Tibial nerve (tissue), 4 donors: Measurements from ENCODE around the gene SMIM12. TPM values are rescaled to one million over a fixed set of nuclear protein-coding genes. Genes with fewer than 3 reads are reported as not detected.

ENCODE experiments used
- DNase-seq, 2 donors: peaks; one replicate each; pipeline ENCODE4 v3.0.0-alpha.2; 2019; ENCODE audit warnings: low spot score in 2 of 2
- H3K27ac ChIP-seq, 4 donors: fragments of 200-600 bp; sonication (generic) in 3 of 4; one replicate each; pipeline ENCODE4 v1.5.1; 2017 to 2019; ENCODE audit warnings: mild to moderate bottlenecking in 1 of 4
- H3K27me3 ChIP-seq, 2 donors: fragments of 200-600 bp; sonication (generic) in 1 of 2; one replicate each; pipeline versions ENCODE4 v1.5.1 to v1.6.0; 2017 to 2019
- H3K36me3 ChIP-seq, 3 donors: fragments of 200-600 bp; sonication (generic); one replicate each; pipeline ENCODE4 v1.5.1; 2018 to 2019
- H3K4me1 ChIP-seq, 4 donors: fragments of 200-600 bp; sonication (generic) in 3 of 4; one replicate each; pipeline ENCODE4 v1.5.1; 2017 to 2019
- H3K4me3 ChIP-seq, 4 donors: fragments of 200-600 bp; sonication (generic) in 3 of 4; one replicate each; pipeline ENCODE4 v1.5.1; 2017 to 2019; ENCODE audit warnings: mild to moderate bottlenecking in 1 of 4, moderate library complexity in 1 of 4
- H3K9me3 ChIP-seq, 4 donors: fragments of 200-600 bp; sonication (generic) in 3 of 4; one replicate each; pipeline ENCODE4 v1.5.1; 2017 to 2019
- CTCF ChIP-seq, 5 experiments: fragments of 200-600 bp in 3 of 5; fragments of 450-650 bp in 2 of 5; sonication (generic) in 3 of 5; IDR thresholded peaks; one replicate each; pipeline ENCODE4 v1.5.1; 2016 to 2019; ENCODE audit warnings: antibody characterized with exemption in 5 of 5, mild to moderate bottlenecking in 3 of 5, moderate library complexity in 2 of 5
- EP300 ChIP-seq, 2 donors: sonication (generic); formaldehyde crosslinking; IDR thresholded peaks; one replicate each; pipeline ENCODE4 v1.6.1; 2017; ENCODE audit warnings: antibody characterized with exemption in 2 of 2, mild to moderate bottlenecking in 1 of 2
- POLR2A ChIP-seq, 2 donors: fragments of 450-650 bp; IDR thresholded peaks; one replicate each; pipeline ENCODE4 v1.6.1; 2017; ENCODE audit warnings: antibody characterized with exemption in 2 of 2, mild to moderate bottlenecking in 2 of 2, moderate library complexity in 2 of 2
- WGBS, 2 donors: methylation state at CpG; one replicate each; pipeline ENCODE4 v1.1.5; 2018; 5-methylcytosine and 5-hydroxymethylcytosine counted together
- total RNA-seq, 4 donors: library from RNA; depleted of rRNA; stranded (reverse); fragments of >200 nt; gene quantifications; one replicate each; pipeline ENCODE4 v1.1.0, GENCODE V29; 2016

The SMIM12 gene
- total RNA-seq, 4 donors from 2014 or later, result 17.5 to 35.1 (median 22.0) TPM

DNA sequence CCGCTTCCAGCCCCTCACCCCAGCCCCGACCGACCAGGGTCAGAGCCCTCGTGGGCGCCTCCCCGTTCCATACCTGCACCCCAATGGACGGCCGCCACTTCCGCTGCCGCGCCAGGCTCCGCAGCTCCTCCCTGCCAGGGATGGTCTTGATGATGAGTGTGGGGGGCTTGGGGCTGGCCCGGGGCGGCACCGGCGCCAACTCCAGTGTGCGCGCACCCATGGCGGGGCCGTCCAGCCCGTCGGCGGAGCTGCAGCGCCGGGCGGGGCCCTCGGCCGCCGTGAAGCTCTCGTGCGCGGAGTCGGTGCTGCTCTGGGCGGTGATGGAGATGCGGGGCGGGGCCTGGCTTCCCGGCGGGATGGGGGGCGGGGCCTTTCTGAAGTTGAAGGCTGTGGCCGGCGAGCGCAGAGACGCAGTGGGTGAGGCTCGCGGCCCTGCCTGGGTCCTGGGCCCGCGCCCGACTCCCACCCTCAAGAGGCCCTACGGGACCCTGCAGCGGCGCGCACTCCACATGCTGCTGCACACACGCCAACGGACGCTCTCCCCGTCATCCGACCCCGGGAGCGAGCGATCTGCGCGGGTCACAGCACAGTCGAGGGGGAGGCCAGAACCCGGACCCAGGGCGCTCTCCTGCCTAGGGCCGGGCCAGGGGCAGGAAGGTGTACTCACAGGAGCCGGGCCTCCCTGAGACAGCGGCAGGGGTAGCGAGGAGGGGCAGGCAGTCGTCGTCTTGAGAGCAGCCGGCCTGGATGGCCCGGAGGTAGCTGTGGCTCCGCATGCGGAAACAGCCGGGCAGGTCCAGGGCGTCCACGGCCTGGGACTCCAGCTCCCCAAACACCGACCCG lies 26.1 kb upstream of the SMIM12 start:
- TF ChIP-seq POLR2A (IDR thresholded peaks at IDR 0.05) (no peak), CTCF (IDR thresholded peaks at IDR 0.05) (no peak), EP300 (IDR thresholded peaks at IDR 0.05) (no peak)
- peaks cover 0 to 8% (median 1%) of the 10 kb centered on the region in 4 donors for H3K9me3 ChIP-seq
- 1 to 9% methylated on average over 13 to 19 of the region's 80 CpGs for WGBS, 2 donors
- H3K27me3 ChIP-seq, result peaks cover 0 to 50% of the 10 kb centered on the region in 2 donors
- DNase-seq, result no peak
- no peaks in the 10 kb centered on the region for H3K36me3 ChIP-seq
- H3K4me3 ChIP-seq, result peak overlapping the region in 3 of 4 donors; percentile 22 to 43 (median 42)
- no peak overlapping the region for H3K27ac ChIP-seq
- H3K4me1 ChIP-seq, result peaks cover 0 to 15% (median 6%) of the 10 kb centered on the region in 4 donors

DNA sequence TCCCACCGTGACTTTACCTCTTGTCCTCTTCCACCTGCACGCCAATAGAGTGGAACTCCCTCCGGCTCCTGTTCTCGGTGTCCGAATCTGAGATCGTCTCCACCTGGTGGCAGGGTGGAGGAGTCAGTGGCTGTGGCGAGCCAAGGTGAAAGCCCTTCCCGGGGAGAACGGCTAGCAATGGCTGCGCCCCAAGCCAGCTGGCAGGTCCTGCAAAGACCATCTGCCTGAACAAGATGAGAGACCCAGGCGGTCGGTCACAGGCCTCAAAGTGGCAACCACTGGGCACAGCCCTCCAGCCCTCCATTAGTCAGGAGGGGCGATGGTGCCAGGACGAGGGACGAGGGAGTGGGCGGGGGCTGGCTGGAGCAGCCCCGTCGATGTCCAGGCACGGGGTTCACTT lies 25.4 kb upstream of the SMIM12 start:
- H3K9me3 ChIP-seq, result peaks cover 0 to 8% (median 1%) of the 10 kb centered on the region in 4 donors
- TF ChIP-seq CTCF (IDR thresholded peaks at IDR 0.05) (no peak), POLR2A (IDR thresholded peaks at IDR 0.05) (no peak), EP300 (IDR thresholded peaks at IDR 0.05) (no peak)
- H3K36me3 ChIP-seq, result no peaks in the 10 kb centered on the region
- peaks cover 0 to 15% (median 6%) of the 10 kb centered on the region in 4 donors for H3K4me1 ChIP-seq
- WGBS, 2 donors, result 20 to 25% methylated on average over 15 to 19 of the region's 19 CpGs
- H3K27ac ChIP-seq, result no peak overlapping the region
- H3K27me3 ChIP-seq, result peaks cover 0 to 56% of the 10 kb centered on the region in 2 donors
- no peak for DNase-seq
- H3K4me3 ChIP-seq, result no peak overlapping the region

GRCh38 chr1:34884536-34884935 lies 25.0 kb upstream of the SMIM12 start:
- TF ChIP-seq EP300 (IDR thresholded peaks at IDR 0.05) (no peak), POLR2A (IDR thresholded peaks at IDR 0.05) (no peak)
- Histone ChIP-seq H3K27me3 (peaks cover 0 to 58% of the 10 kb centered on the region in 2 donors), H3K36me3 (no peaks in the 10 kb centered on the region), H3K27ac (no peak overlapping the region), H3K9me3 (peaks cover 0 to 8% (median 1%) of the 10 kb centered on the region in 4 donors), H3K4me3 (no peak overlapping the region), H3K4me1 (peaks cover 0 to 15% (median 6%) of the 10 kb centered on the region in 4 donors)
- no peak for DNase-seq
- WGBS, 2 donors, result 57 to 64% methylated on average over 3 of the region's 3 CpGs

DNA sequence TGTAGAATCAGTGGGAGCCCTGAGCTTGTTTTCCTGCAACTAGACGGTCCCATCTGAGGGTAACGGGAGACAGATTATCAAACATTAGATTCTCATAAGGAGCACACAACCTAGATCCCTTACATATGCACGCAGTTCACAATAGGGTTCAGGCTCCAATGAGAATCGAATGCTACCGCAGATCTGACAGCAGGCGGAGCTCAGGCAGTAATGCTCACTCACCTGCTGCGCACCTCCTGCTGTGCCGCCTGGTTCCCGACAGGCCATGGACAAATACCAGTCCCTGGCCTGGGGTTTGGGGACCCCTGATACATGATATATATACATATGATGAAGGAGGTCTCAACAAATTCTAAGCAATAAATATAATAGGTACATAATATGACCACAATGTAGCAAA lies 19.7 kb upstream of the SMIM12 start:
- Histone ChIP-seq H3K27ac (no peak overlapping the region), H3K27me3 (peaks cover 0 to 69% of the 10 kb centered on the region in 2 donors), H3K4me3 (no peak overlapping the region), H3K36me3 (no peaks in the 10 kb centered on the region), H3K4me1 (no peaks in the 10 kb centered on the region), H3K9me3 (peaks cover 0 to 8% (median 1%) of the 10 kb centered on the region in 4 donors)
- WGBS, 2 donors, result 77 to 80% methylated on average over 9 of the region's 9 CpGs
- TF ChIP-seq POLR2A (IDR thresholded peaks at IDR 0.05) (no peak), CTCF (IDR thresholded peaks at IDR 0.05) (no peak), EP300 (IDR thresholded peaks at IDR 0.05) (no peak)
- no peak for DNase-seq

DNA sequence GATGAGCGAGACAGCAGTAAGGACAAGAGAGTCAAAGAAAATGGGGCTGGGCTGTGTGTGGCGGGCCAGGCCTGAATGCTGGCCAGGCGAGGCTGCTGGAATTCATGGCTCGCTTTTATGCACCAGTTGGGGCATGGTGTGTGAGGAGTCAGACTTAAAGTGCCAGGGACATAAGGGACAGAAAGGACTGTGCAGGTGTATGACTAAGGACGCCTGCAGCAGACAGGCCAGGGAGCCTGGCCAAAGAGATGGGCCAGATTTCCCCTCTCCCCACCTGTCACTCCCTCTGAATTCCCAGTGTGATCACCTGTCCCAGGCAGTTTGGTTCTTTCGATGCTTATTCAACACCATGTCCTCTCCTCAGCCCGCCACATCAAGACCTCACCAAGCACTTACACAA lies 16.9 kb upstream of the SMIM12 start:
- 68 to 74% methylated on average over 7 of the region's 7 CpGs for WGBS, 2 donors
- Histone ChIP-seq H3K4me3 (no peak overlapping the region), H3K27ac (no peak overlapping the region), H3K36me3 (no peaks in the 10 kb centered on the region), H3K27me3 (peaks cover 0 to 66% of the 10 kb centered on the region in 2 donors), H3K4me1 (no peaks in the 10 kb centered on the region), H3K9me3 (peaks cover 0 to 6% (median 1%) of the 10 kb centered on the region in 4 donors)
- no peak for TF ChIP-seq EP300 (IDR thresholded peaks at IDR 0.05)
- no peak for TF ChIP-seq CTCF (IDR thresholded peaks at IDR 0.05)
- no peak for TF ChIP-seq POLR2A (IDR thresholded peaks at IDR 0.05)
- no peak for DNase-seq
